ENCODE results near the gene SLCO4A1.

The SLCO4A1 gene

GRCh38 chr20:62606016-62606415, 36.3 kb upstream of the SLCO4A1 start:
- no peak overlapping the region for H3K4me3 ChIP-seq
- H3K27ac ChIP-seq: peak overlapping the region in 5 of 21 experiments; percentile 8 to 32 (median 12)

GRCh38 chr20:62606551-62607201, 35.6 kb upstream of the SLCO4A1 start:
- H3K27ac ChIP-seq: no peak overlapping the region

GRCh38 chr20:62607366-62608217, 34.7 kb upstream of the SLCO4A1 start:
- H3K27ac ChIP-seq: no peak overlapping the region

More at GRCh38 chr20:62606551-62607201, 35.6 kb upstream of the SLCO4A1 start:
- H3K4me3 ChIP-seq: no peak overlapping the region

GRCh38 chr20:62608218-62608565, 34.1 kb upstream of the SLCO4A1 start:
- H3K27ac ChIP-seq: no peak overlapping the region
- H3K4me3 ChIP-seq: no peak overlapping the region

More at GRCh38 chr20:62607366-62608217, 34.7 kb upstream of the SLCO4A1 start:
- H3K4me3 ChIP-seq: no peak overlapping the region

- no peak overlapping the region for H3K27ac ChIP-seq
- no peak overlapping the region for H3K4me3 ChIP-seq
Measured at GRCh38 chr20:62609279-62609720, 33.0 kb upstream of the SLCO4A1 start.

GRCh38 chr20:62609811-62610757, 32.2 kb upstream of the SLCO4A1 start:
- no peak overlapping the region for H3K27ac ChIP-seq
- H3K4me3 ChIP-seq: no peak overlapping the region

- Histone ChIP-seq H3K4me3 (no peak overlapping the region), H3K27ac (no peak overlapping the region)
Measured at GRCh38 chr20:62611012-62611411, 31.3 kb upstream of the SLCO4A1 start.

GRCh38 chr20:62611819-62612218, 30.5 kb upstream of the SLCO4A1 start:
- Histone ChIP-seq H3K4me3 (no peak overlapping the region), H3K27ac (no peak overlapping the region)

- Histone ChIP-seq H3K27ac (no peak overlapping the region), H3K4me3 (no peak overlapping the region)
Measured at GRCh38 chr20:62614085-62614960, 28.0 kb upstream of the SLCO4A1 start.

GRCh38 chr20:62614961-62615680, 27.2 kb upstream of the SLCO4A1 start:
- H3K4me3 ChIP-seq: no peak overlapping the region
- H3K27ac ChIP-seq: no peak overlapping the region

GRCh38 chr20:62615750-62616251, 26.5 kb upstream of the SLCO4A1 start:
- H3K27ac ChIP-seq: no peak overlapping the region
- H3K4me3 ChIP-seq: no peak overlapping the region

GRCh38 chr20:62616728-62617621, 25.3 kb upstream of the SLCO4A1 start:
- H3K4me3 ChIP-seq: no peak overlapping the region
- peak overlapping the region in 17 of 21 experiments; percentile 36 to 84 (median 68) for H3K27ac ChIP-seq

- peak overlapping the region in 20 of 21 experiments; percentile 15 to 84 (median 65) for H3K27ac ChIP-seq
- no peak overlapping the region for H3K4me3 ChIP-seq
Measured at GRCh38 chr20:62617711-62618483, 24.4 kb upstream of the SLCO4A1 start.

- H3K4me3 ChIP-seq: no peak overlapping the region
- peak overlapping the region in 18 of 21 experiments; percentile 26 to 84 (median 62) for H3K27ac ChIP-seq
Measured at GRCh38 chr20:62618611-62619529, 23.4 kb upstream of the SLCO4A1 start.

GRCh38 chr20:62620625-62621024, 21.7 kb upstream of the SLCO4A1 start:
- Histone ChIP-seq H3K27ac (no peak overlapping the region), H3K4me3 (no peak overlapping the region)
